Measurements from ENCODE around the gene MAP1A. TPM values are rescaled to one million over a fixed set of nuclear protein-coding genes. Genes with fewer than 3 reads are reported as not detected.

The MAP1A gene
- total and polyA plus RNA-seq, 12 donors, result 3.4 to 27.0 (median 9.6) TPM

DNA sequence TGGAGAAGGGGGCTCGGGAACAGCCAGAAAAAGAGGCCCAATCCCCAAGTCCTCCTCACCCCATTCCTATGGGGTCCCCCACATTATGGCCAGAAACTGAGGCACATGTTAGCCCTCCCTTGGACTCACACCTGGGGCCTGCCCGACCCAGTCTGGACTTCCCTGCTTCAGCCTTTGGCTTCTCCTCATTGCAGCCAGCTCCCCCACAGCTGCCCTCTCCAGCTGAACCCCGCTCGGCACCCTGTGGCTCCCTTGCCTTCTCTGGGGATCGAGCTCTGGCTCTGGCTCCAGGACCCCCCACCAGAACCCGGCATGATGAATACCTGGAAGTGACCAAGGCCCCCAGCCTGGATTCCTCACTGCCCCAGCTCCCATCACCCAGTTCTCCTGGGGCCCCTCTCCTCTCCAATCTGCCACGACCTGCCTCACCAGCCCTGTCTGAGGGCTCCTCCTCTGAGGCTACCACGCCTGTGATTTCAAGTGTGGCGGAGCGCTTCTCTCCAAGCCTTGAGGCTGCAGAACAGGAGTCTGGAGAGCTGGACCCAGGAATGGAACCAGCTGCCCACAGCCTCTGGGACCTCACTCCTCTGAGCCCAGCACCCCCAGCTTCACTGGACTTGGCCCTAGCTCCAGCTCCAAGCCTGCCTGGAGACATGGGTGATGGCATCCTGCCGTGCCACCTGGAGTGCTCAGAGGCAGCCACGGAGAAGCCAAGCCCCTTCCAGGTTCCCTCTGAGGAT is 10.6 kb downstream of the MAP1A start:
- Histone ChIP-seq H3K27ac (no peak overlapping the region), H3K27me3 (no peaks in the 10 kb centered on the region), H3K4me1 (replicated peaks in 1 of 2) (no peaks in the 10 kb centered on the region), H3K9me3 (replicated peaks in 1 of 3) (no peaks in the 10 kb centered on the region), H3K4me3 (no peak overlapping the region), H3K36me3 (replicated peaks in 1 of 2) (no peaks in the 10 kb centered on the region)
- WGBS, 4 donors, result 88 to 92% (median 89%) methylated on average over 9 to 12 of the region's 12 CpGs
- peak in 1 of 7 donors; percentile 23 for DNase-seq
- intact Hi-C loops (cut with DNase I), result no loop called here
- TF ChIP-seq POLR2A (IDR thresholded peaks at IDR 0.05), result no peak
- TF ChIP-seq, protein P1, sequence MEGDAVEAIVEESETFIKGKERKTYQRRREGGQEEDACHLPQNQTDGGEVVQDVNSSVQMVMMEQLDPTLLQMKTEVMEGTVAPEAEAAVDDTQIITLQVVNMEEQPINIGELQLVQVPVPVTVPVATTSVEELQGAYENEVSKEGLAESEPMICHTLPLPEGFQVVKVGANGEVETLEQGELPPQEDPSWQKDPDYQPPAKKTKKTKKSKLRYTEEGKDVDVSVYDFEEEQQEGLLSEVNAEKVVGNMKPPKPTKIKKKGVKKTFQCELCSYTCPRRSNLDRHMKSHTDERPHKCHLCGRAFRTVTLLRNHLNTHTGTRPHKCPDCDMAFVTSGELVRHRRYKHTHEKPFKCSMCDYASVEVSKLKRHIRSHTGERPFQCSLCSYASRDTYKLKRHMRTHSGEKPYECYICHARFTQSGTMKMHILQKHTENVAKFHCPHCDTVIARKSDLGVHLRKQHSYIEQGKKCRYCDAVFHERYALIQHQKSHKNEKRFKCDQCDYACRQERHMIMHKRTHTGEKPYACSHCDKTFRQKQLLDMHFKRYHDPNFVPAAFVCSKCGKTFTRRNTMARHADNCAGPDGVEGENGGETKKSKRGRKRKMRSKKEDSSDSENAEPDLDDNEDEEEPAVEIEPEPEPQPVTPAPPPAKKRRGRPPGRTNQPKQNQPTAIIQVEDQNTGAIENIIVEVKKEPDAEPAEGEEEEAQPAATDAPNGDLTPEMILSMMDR (IDR thresholded peaks at IDR 0.05), result no peak

GRCh38 chr15:43528542-43529007 is 11.2 kb downstream of the MAP1A start:
- no peak overlapping the region for H3K27ac ChIP-seq
- H3K27me3 ChIP-seq, result no peaks in the 10 kb centered on the region
- intact Hi-C loops (cut with DNase I), result no loop called here
- H3K4me1 ChIP-seq (replicated peaks in 1 of 2), result no peaks in the 10 kb centered on the region
- TF ChIP-seq, protein P1 (IDR thresholded peaks at IDR 0.05), result no peak
- no peak for TF ChIP-seq POLR2A (IDR thresholded peaks at IDR 0.05)
- H3K9me3 ChIP-seq (replicated peaks in 1 of 3), result no peaks in the 10 kb centered on the region
- WGBS, 4 donors, result 86 to 100% (median 90%) methylated on average over 3 to 11 of the region's 11 CpGs
- H3K4me3 ChIP-seq, result no peak overlapping the region
- H3K36me3 ChIP-seq (replicated peaks in 1 of 2), result peaks cover 0 to 2% of the 10 kb centered on the region in 2 donors
- peak in 1 of 7 donors; percentile 44 for DNase-seq

DNA sequence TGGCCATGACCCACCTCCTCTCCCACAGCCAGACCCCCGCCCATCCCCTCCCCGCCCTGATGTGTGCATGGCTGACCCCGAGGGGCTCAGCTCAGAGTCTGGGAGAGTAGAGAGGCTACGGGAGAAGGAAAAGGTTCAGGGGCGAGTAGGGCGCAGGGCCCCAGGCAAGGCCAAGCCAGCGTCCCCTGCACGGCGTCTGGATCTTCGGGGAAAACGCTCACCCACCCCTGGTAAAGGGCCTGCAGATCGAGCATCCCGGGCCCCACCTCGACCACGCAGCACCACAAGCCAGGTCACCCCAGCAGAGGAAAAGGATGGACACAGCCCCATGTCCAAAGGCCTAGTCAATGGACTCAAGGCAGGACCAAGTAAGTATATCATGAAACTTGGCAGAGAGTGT is 11.7 kb downstream of the MAP1A start:
- TF ChIP-seq, protein P1 (IDR thresholded peaks at IDR 0.05), result no peak
- TF ChIP-seq POLR2A (IDR thresholded peaks at IDR 0.05), result no peak
- DNase-seq, result peak in 1 of 7 donors; percentile 45
- Histone ChIP-seq H3K9me3 (replicated peaks in 1 of 3) (no peaks in the 10 kb centered on the region), H3K27ac (no peak overlapping the region), H3K4me1 (replicated peaks in 1 of 2) (no peaks in the 10 kb centered on the region), H3K4me3 (no peak overlapping the region), H3K36me3 (replicated peaks in 1 of 2) (peaks cover 0 to 7% of the 10 kb centered on the region in 2 donors), H3K27me3 (no peaks in the 10 kb centered on the region)
- intact Hi-C loops (cut with DNase I), result no loop called here
- WGBS, 4 donors, result 93 to 96% (median 94%) methylated on average over 13 to 15 of the region's 15 CpGs

DNA sequence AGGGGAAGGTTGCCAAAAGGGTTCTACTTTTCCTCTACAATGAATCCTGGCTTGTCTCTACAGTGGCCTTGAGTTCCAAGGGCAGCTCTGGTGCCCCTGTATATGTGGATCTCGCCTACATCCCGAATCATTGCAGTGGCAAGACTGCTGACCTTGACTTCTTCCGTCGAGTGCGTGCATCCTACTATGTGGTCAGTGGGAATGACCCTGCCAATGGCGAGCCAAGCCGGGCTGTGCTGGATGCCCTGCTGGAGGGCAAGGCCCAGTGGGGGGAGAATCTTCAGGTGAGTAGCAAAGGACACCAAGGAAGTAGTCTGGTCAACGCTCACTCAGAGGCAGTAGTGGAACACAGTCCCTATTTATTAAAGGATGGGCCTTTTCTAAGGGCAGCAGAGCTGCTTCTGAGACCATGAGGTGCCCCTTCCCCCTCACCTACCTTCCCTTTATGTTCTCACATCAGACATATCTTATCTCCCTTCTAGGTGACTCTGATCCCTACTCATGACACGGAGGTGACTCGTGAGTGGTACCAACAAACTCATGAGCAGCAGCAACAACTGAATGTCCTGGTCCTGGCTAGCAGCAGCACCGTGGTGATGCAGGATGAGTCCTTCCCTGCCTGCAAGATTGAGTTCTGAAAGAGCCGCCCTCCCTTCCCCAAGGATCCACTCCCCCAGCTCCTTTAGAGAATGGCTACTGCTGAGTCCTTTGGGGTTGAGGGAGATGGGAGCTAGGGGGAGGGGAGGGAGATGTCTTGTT is 12.4 kb downstream of the MAP1A start:
- no peaks in the 10 kb centered on the region for H3K27me3 ChIP-seq
- peak in 1 of 7 donors; percentile 41 for DNase-seq
- intact Hi-C loops (cut with DNase I), result no loop called here
- 73 to 81% (median 77%) methylated on average over 12 of the region's 12 CpGs for WGBS, 4 donors
- H3K36me3 ChIP-seq (replicated peaks in 1 of 2), result peaks cover 0 to 14% of the 10 kb centered on the region in 2 donors
- H3K9me3 ChIP-seq (replicated peaks in 1 of 3), result no peaks in the 10 kb centered on the region
- H3K4me1 ChIP-seq (replicated peaks in 1 of 2), result no peaks in the 10 kb centered on the region
- H3K4me3 ChIP-seq, result no peak overlapping the region
- H3K27ac ChIP-seq, result no peak overlapping the region
- TF ChIP-seq POLR2A (IDR thresholded peaks at IDR 0.05), result no peak
- TF ChIP-seq, protein P1 (IDR thresholded peaks at IDR 0.05), result no peak
